SU-DHL-6 (cell line): ENCODE measurements around the gene ANK3.

Source experiments
- H2AFZ ChIP-seq: fragments of 200-600 bp; sonication (generic); 2 replicates; pipeline ENCODE4 v1.6.1; 2014; ENCODE audit warnings: low read depth, mild to moderate bottlenecking, moderate library complexity, mixed read lengths, antibody characterized with exemption, low read length; ENCODE audit not compliant: severe bottlenecking
- H3F3A ChIP-seq: fragments of 200-600 bp; shearing (Covaris generic); 2 replicates; pipeline ENCODE4 v1.6.0; 2016; ENCODE audit warnings: antibody characterized with exemption, mild to moderate bottlenecking; ENCODE audit not compliant: insufficient read depth
- H3K27ac ChIP-seq: fragments of 200-600 bp; sonication (generic); 2 replicates; pipeline ENCODE4 v1.5.1; 2016; ENCODE audit warnings: low read depth, mild to moderate bottlenecking, low read length, moderate library complexity, mixed read lengths
- H3K27me3 ChIP-seq: fragments of 200-600 bp; sonication (generic), shearing (Covaris generic); 2 replicates; pipeline ENCODE4 v1.6.0; 2014; ENCODE audit warnings: mild to moderate bottlenecking, low read length
- H3K36me3 ChIP-seq: fragments of 200-600 bp; sonication (generic); 2 replicates; pipeline ENCODE4 v1.6.1; 2014; ENCODE audit warnings: mild to moderate bottlenecking, low read length, mixed read lengths
- H3K4me2 ChIP-seq: fragments of 300-600, 200-600 bp; shearing (Covaris generic), sonication (generic); 2 replicates; pipeline ENCODE4 v1.6.0; 2014; ENCODE audit warnings: low read length, low read depth, mild to moderate bottlenecking; ENCODE audit not compliant: poor library complexity, severe bottlenecking
- H3K4me3 ChIP-seq: fragments of 200-600 bp; sonication (generic); 2 replicates; pipeline ENCODE4 v1.5.1; 2014; ENCODE audit warnings: antibody characterized with exemption, low read length, mild to moderate bottlenecking, mixed read lengths; ENCODE audit not compliant: insufficient read depth, poor library complexity, severe bottlenecking
- H3K79me2 ChIP-seq: fragments of 200-600 bp; sonication (generic); 2 replicates; pipeline ENCODE4 v1.6.1; 2014; ENCODE audit warnings: mild to moderate bottlenecking, low read length, moderate library complexity; ENCODE audit not compliant: insufficient read depth
- H3K9ac ChIP-seq: fragments of 200-600 bp; sonication (generic); 2 replicates; pipeline ENCODE4 v1.7.0; 2014; ENCODE audit warnings: mild to moderate bottlenecking, low read length
- H3K9me2 ChIP-seq: fragments of 200-600 bp; sonication (generic); replicated peaks from 2 replicates; pipeline ENCODE4 v1.6.1; 2014; ENCODE audit warnings: low read length; ENCODE audit not compliant: insufficient read depth
- H3K9me3 ChIP-seq: fragments of 200-600 bp; sonication (generic); 2 replicates; pipeline ENCODE4 v1.6.1; 2014; ENCODE audit warnings: low read length, mixed read lengths; ENCODE audit not compliant: insufficient read depth
- H4K20me1 ChIP-seq: fragments of 200-600 bp; sonication (generic); 2 replicates; pipeline ENCODE4 v1.6.1; 2014; ENCODE audit warnings: low read depth, mild to moderate bottlenecking, antibody characterized with exemption, low read length, moderate library complexity, mixed read lengths
- CTCF ChIP-seq: fragments of 200-600 bp; sonication (generic); IDR thresholded peaks from one replicate; pipeline ENCODE4 v1.5.1; 2017; ENCODE audit warnings: antibody characterized with exemption, mild to moderate bottlenecking, low read length, moderate library complexity; ENCODE audit not compliant: insufficient read depth, poor library complexity, severe bottlenecking
- EZH2phosphoT487 ChIP-seq: fragments of 200-600 bp; sonication (generic), shearing (Covaris generic); conservative IDR thresholded peaks from 2 replicates; pipeline ENCODE4 v1.6.1; 2018; ENCODE audit warnings: mild to moderate bottlenecking, antibody characterized with exemption, low read length, moderate library complexity, mixed read lengths

Gene ANK3

DNA sequence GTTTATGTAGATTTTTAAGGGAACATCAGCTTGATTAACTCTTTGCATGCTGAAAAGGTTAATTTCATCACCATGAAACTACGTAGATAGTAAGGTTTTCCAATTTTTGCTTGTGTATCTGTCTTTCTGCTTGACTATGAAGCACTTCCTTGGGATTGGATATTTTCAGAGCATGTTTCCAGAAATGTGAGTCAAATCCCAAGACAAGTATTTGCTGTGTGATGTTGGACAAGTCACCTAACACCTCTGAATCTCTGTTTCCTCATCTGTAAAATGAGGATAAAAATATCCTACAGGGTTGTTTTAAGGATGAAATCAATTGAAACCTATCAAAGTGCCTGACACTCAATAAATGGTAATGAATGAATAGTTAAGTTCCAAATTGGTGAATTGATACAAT lies 42.4 kb downstream of the ANK3 start:
- Histone ChIP-seq H3K4me2 (no peak overlapping the region), H3K79me2 (no peaks in the 10 kb centered on the region), H3K9ac (no peak overlapping the region), H2AFZ (no peak overlapping the region), H3K36me3 (no peaks in the 10 kb centered on the region), H3K9me2 (no peaks in the 10 kb centered on the region), H3K27me3 (no peaks in the 10 kb centered on the region), H3K27ac (no peak overlapping the region), H4K20me1 (no peaks in the 10 kb centered on the region), H3K9me3 (no peaks in the 10 kb centered on the region), H3F3A (peaks cover 20% of the 10 kb centered on the region), H3K4me3 (no peak overlapping the region)
- TF ChIP-seq CTCF (no peak), EZH2phosphoT487 (no peak)

DNA sequence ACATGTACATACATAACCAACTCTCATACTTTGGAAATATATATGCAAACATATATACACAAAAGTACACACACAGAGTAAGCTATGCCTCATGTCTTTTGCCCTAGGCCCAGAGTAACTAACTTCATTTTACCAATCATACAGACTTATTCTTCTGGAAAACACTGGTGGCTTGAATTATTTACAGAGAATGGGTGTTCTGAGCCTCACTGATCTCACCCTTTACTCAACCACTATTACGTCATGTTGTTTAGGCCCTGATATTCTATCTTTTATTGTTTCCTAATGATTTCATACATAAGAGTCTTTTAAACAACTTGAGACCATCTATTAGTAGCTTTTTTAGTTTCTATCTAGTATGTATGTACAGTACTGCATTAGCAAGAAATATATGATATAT lies 43.0 kb downstream of the ANK3 start:
- Histone ChIP-seq H3K36me3 (0 out of 2 replicates have a peak, but pooled peaks cover 2% of the 10 kb centered on the region), H3K27me3 (no peaks in the 10 kb centered on the region), H3K9ac (no peak overlapping the region), H3F3A (peaks cover 14% of the 10 kb centered on the region), H3K27ac (no peak overlapping the region), H4K20me1 (no peaks in the 10 kb centered on the region), H2AFZ (no peak overlapping the region), H3K9me3 (no peaks in the 10 kb centered on the region), H3K9me2 (no peaks in the 10 kb centered on the region), H3K4me2 (no peak overlapping the region), H3K4me3 (no peak overlapping the region), H3K79me2 (no peaks in the 10 kb centered on the region)
- TF ChIP-seq CTCF (no peak), EZH2phosphoT487 (no peak)

GRCh38 chr10:60343254-60343653 lies 46.4 kb downstream of the ANK3 start:
- no peak overlapping the region for H3K27ac ChIP-seq

More at GRCh38 chr10:60343254-60343653, 46.4 kb downstream of the ANK3 start:
- Histone ChIP-seq H3K4me3 (no peak overlapping the region), H3K9me2 (no peaks in the 10 kb centered on the region), H2AFZ (no peak overlapping the region), H4K20me1 (no peaks in the 10 kb centered on the region), H3K9me3 (no peaks in the 10 kb centered on the region), H3K9ac (no peak overlapping the region), H3K79me2 (no peaks in the 10 kb centered on the region), H3K27me3 (no peaks in the 10 kb centered on the region), H3F3A (no peaks in the 10 kb centered on the region; the same call in 1 of the 2 replicates), H3K4me2 (no peak overlapping the region), H3K36me3 (0 out of 2 replicates have a peak, but pooled peaks cover 2% of the 10 kb centered on the region)
- no peak for TF ChIP-seq EZH2phosphoT487
- TF ChIP-seq CTCF: no peak
